H9 (cell line): ENCODE results near the gene RAP1GAP. TPM values are rescaled to one million over a fixed set of nuclear protein-coding genes. Genes with fewer than 3 reads are reported as not detected.

Source experiments
- DNase-seq: peaks from one replicate; pipeline ENCODE4 v3.0.0-alpha.2; 2017
- H2AFZ ChIP-seq: one replicate; pipeline ENCODE4 v1.6.1; 2013; ENCODE audit warnings: mild to moderate bottlenecking, low read length, control low read depth, moderate library complexity
- H2AK5ac ChIP-seq: 2 replicates; pipeline ENCODE4 v1.6.1; 2013; ENCODE audit warnings: low read length, control low read depth, mixed read lengths; ENCODE audit not compliant: insufficient read length
- H2BK120ac ChIP-seq: one replicate; pipeline ENCODE4 v1.6.1; 2013; ENCODE audit warnings: low read depth, mild to moderate bottlenecking, low read length, control low read depth, inconsistent platforms; ENCODE audit not compliant: poor library complexity, severe bottlenecking
- H2BK12ac ChIP-seq: 2 replicates; pipeline ENCODE4 v1.6.1; 2013; ENCODE audit warnings: low read length, control low read depth, mixed read lengths, low read depth; ENCODE audit not compliant: insufficient read length
- H2BK15ac ChIP-seq: 2 replicates; pipeline ENCODE4 v1.6.1; 2013; ENCODE audit warnings: low read depth, low read length, control low read depth
- H2BK20ac ChIP-seq: one replicate; pipeline ENCODE4 v1.6.1; 2013; ENCODE audit warnings: low read depth, mild to moderate bottlenecking, low read length, control low read depth, inconsistent platforms; ENCODE audit not compliant: poor library complexity, severe bottlenecking
- H2BK5ac ChIP-seq: 2 replicates; pipeline ENCODE4 v1.6.1; 2013; ENCODE audit warnings: low read length, control low read depth, mixed read lengths; ENCODE audit not compliant: insufficient read length
- H3K14ac ChIP-seq: 2 replicates; pipeline ENCODE4 v1.6.1; 2013; ENCODE audit warnings: low read length, control low read depth; ENCODE audit not compliant: insufficient read depth
- H3K18ac ChIP-seq: 2 replicates; pipeline ENCODE4 v1.6.1; 2013; ENCODE audit warnings: low read depth, mild to moderate bottlenecking, mixed read lengths, low read length, control low read depth; ENCODE audit not compliant: insufficient read length
- H3K23ac ChIP-seq: 2 replicates; pipeline ENCODE4 v1.6.1; 2013; ENCODE audit warnings: low read length, control low read depth, mixed read lengths, low read depth; ENCODE audit not compliant: insufficient read length
- H3K23me2 ChIP-seq: 2 replicates; pipeline ENCODE4 v1.6.1; 2013; ENCODE audit warnings: low read depth, mild to moderate bottlenecking, mixed read lengths, low read length, control low read depth; ENCODE audit not compliant: insufficient read length, poor library complexity, severe bottlenecking
- H3K27ac ChIP-seq: 2 replicates; pipeline ENCODE4 v1.5.1; 2013; ENCODE audit warnings: low read length, control low read depth, mixed read lengths, low read depth; ENCODE audit not compliant: insufficient read length
- H3K27me3 ChIP-seq: 2 replicates; pipeline ENCODE4 v1.6.1; 2013; ENCODE audit warnings: low read length, control low read depth, inconsistent platforms; ENCODE audit not compliant: insufficient read depth
- H3K4ac ChIP-seq: 2 replicates; pipeline ENCODE4 v1.6.1; 2013; ENCODE audit warnings: low read depth, mild to moderate bottlenecking, control low read depth, inconsistent platforms, low read length, moderate library complexity
- H3K4me1 ChIP-seq: 2 replicates; pipeline ENCODE4 v1.6.1; 2013; ENCODE audit warnings: low read length, control low read depth, inconsistent platforms; ENCODE audit not compliant: insufficient read depth
- H3K4me2 ChIP-seq: 2 replicates; pipeline ENCODE4 v1.6.1; 2013; ENCODE audit warnings: low read length, control low read depth, mixed read lengths; ENCODE audit not compliant: insufficient read length, insufficient read depth
- H3K56ac ChIP-seq: 2 replicates; pipeline ENCODE4 v1.6.1; 2013; ENCODE audit warnings: low read depth, mild to moderate bottlenecking, mixed read lengths, low read length, control low read depth; ENCODE audit not compliant: insufficient read length
- H3K79me1 ChIP-seq: 2 replicates; pipeline ENCODE4 v1.6.1; 2013; ENCODE audit warnings: low read depth, mild to moderate bottlenecking, moderate library complexity, low read length, control low read depth, inconsistent platforms; ENCODE audit not compliant: insufficient read depth, poor library complexity, severe bottlenecking
- H3K79me2 ChIP-seq: 2 replicates; pipeline ENCODE4 v1.6.1; 2013; ENCODE audit warnings: low read length, control low read depth, inconsistent platforms; ENCODE audit not compliant: insufficient read depth
- H3K9ac ChIP-seq: 2 replicates; pipeline ENCODE4 v1.6.1; 2013; ENCODE audit warnings: low read length, control low read depth, mixed read lengths; ENCODE audit not compliant: insufficient read length; ENCODE audit errors: extremely low read depth
- H3K9me3 ChIP-seq: one replicate; pipeline ENCODE4 v1.6.1; 2013; ENCODE audit warnings: low read depth, low read length, inconsistent platforms; ENCODE audit not compliant: control insufficient read depth
- H3T11ph ChIP-seq: one replicate; pipeline ENCODE4 v1.6.1; 2013; ENCODE audit warnings: mild to moderate bottlenecking, low read length, control low read depth, inconsistent platforms
- H4K20me1 ChIP-seq: one replicate; pipeline ENCODE4 v1.6.1; 2013; ENCODE audit not compliant: control insufficient read depth, insufficient read length, insufficient read depth
- H4K5ac ChIP-seq: 2 replicates; pipeline ENCODE4 v1.6.1; 2013; ENCODE audit warnings: low read depth, mild to moderate bottlenecking, mixed read lengths, low read length, control low read depth; ENCODE audit not compliant: insufficient read length
- H4K8ac ChIP-seq: replicated peaks from 2 replicates; pipeline ENCODE4 v1.6.1; 2013; ENCODE audit warnings: low read length, control low read depth, mixed read lengths, low read depth; ENCODE audit not compliant: insufficient read length
- H4K91ac ChIP-seq: 2 replicates; pipeline ENCODE4 v1.6.1; 2013; ENCODE audit warnings: low read depth, mild to moderate bottlenecking, moderate library complexity, mixed read lengths, low read length, control low read depth; ENCODE audit not compliant: insufficient read length
- H3K27ac Mint-ChIP-seq, 3 experiments: 2 replicates in 2 of 3; 3 replicates in 1 of 3; pipeline ENCODE4 v1.8.0; 2020 to 2021; ENCODE audit warnings: mixed read lengths in 3 of 3, mild to moderate bottlenecking in 1 of 3, moderate library complexity in 1 of 3
- H3K27me3 Mint-ChIP-seq: 2 replicates; pipeline ENCODE4 v1.8.0; 2021; ENCODE audit warnings: low read depth, mild to moderate bottlenecking, moderate library complexity, mixed read lengths
- H3K36me3 Mint-ChIP-seq, 3 experiments: 2 replicates in 2 of 3; 3 replicates in 1 of 3; pipeline ENCODE4 v1.8.0; 2020 to 2021; ENCODE audit warnings: low read depth in 3 of 3, mixed read lengths in 3 of 3; ENCODE audit not compliant: insufficient read depth in 1 of 3
- H3K4me1 Mint-ChIP-seq, 2 experiments: 2 replicates each; pipeline ENCODE4 v1.8.0; 2020; ENCODE audit warnings: mixed read lengths in 2 of 2
- H3K4me3 Mint-ChIP-seq, 2 experiments: 2 replicates in 1 of 2; 3 replicates in 1 of 2; pipeline ENCODE4 v1.8.0; 2020 to 2021; ENCODE audit warnings: mild to moderate bottlenecking in 2 of 2, mixed read lengths in 2 of 2, moderate library complexity in 1 of 2
- H3K9me3 Mint-ChIP-seq, 2 experiments: 2 replicates in 1 of 2; 3 replicates in 1 of 2; pipeline ENCODE4 v1.8.0; 2020; ENCODE audit warnings: mild to moderate bottlenecking in 2 of 2, mixed read lengths in 2 of 2, moderate library complexity in 1 of 2
- CTCF ChIP-seq: fragments of 200-600 bp; sonication (generic); conservative IDR thresholded peaks from 3 replicates; pipeline ENCODE4 v1.8.0; 2021; ENCODE audit warnings: antibody characterized with exemption, mild to moderate bottlenecking
- WGBS: extraction: QIAGEN DNeasy Blood & Tissue Kit; methylation state at CpG from one replicate; pipeline ENCODE4 v1.1.7; 2013; ENCODE audit warnings: missing lambda C conversion rate, low lambda C conversion rate, mixed read lengths; ENCODE audit not compliant: insufficient read length; ENCODE audit errors: extremely low coverage; 5-methylcytosine and 5-hydroxymethylcytosine counted together
- total RNA-seq: library from RNA; stranded (reverse); gene quantifications from 2 replicates; pipeline ENCODE4 v1.2.1, GENCODE V29; 2021

RAP1GAP gene
- total RNA-seq, 1 experiment from 2014 or later = 7.9 TPM

GRCh38 chr1:21622466-21623315, 46.5 kb downstream of the RAP1GAP start:
- peak overlapping the region; percentile 73 for H3K4me2 ChIP-seq
- H2BK120ac ChIP-seq = no peak overlapping the region
- peaks cover 6% of the 10 kb centered on the region; the same call in 1 of the 2 replicates for H3K4me1 ChIP-seq
- H3K9me3 ChIP-seq = no peaks in the 10 kb centered on the region
- H2BK15ac ChIP-seq = no peak overlapping the region
- H2AFZ ChIP-seq = peak overlapping the region; percentile 12
- no peaks in the 10 kb centered on the region for H3K79me2 ChIP-seq
- H2BK12ac ChIP-seq = no peak overlapping the region
- peaks cover 3% of the 10 kb centered on the region; the same call in 1 of the 2 replicates for H3K27me3 ChIP-seq
- no peaks in the 10 kb centered on the region; a peak in 1 of 7 replicates for H3K36me3 Mint-ChIP-seq
- no peak overlapping the region for H4K8ac ChIP-seq
- no peak overlapping the region for H3K27ac Mint-ChIP-seq
- peaks cover 8% of the 10 kb centered on the region for H3K23me2 ChIP-seq
- H3K9ac ChIP-seq = no peak overlapping the region
- WGBS = no CpG with 5 or more reads among the region's 62 CpGs
- no peaks in the 10 kb centered on the region for H3K79me1 ChIP-seq
- TF ChIP-seq CTCF = no peak
- H3K4me3 Mint-ChIP-seq = peak overlapping the region; percentile 69 to 83
- no peak overlapping the region for H2AK5ac ChIP-seq
- H4K20me1 ChIP-seq = no peaks in the 10 kb centered on the region
- H2BK5ac ChIP-seq = no peak overlapping the region
- no peak overlapping the region for H3K56ac ChIP-seq
- peak overlapping the region; percentile 66; the same call in 1 of the 2 replicates for H3K14ac ChIP-seq
- H2BK20ac ChIP-seq = no peak overlapping the region
- H3K9me3 Mint-ChIP-seq = no peaks in the 10 kb centered on the region
- H3K4ac ChIP-seq = no peak overlapping the region
- no peak overlapping the region for H3K27ac ChIP-seq
- no peak overlapping the region for H4K91ac ChIP-seq
- H3K4me1 Mint-ChIP-seq = peaks cover 16 to 32% of the 10 kb centered on the region in 2 experiments
- no peak overlapping the region for H3K18ac ChIP-seq
- no peak overlapping the region for H4K5ac ChIP-seq
- H3K27me3 Mint-ChIP-seq = peaks cover 10% of the 10 kb centered on the region
- no peak overlapping the region for H3K23ac ChIP-seq
- H3T11ph ChIP-seq = no peak overlapping the region
- peak; percentile 59 for DNase-seq
